Neural cell (in vitro differentiated cells): ENCODE results near the gene ZNF439. TPM values are rescaled to one million over a fixed set of nuclear protein-coding genes. Genes with fewer than 3 reads are reported as not detected.

Experiments used
- H2AFZ ChIP-seq: fragments of 200-600, 300-800 bp; sonication (generic), shearing (Covaris generic); 2 replicates; pipeline ENCODE4 v1.6.0; 2014; ENCODE audit warnings: low read depth, mild to moderate bottlenecking, antibody characterized with exemption, low read length, moderate library complexity
- H3F3A ChIP-seq: fragments of 200-600 bp; shearing (Covaris generic); 2 replicates; pipeline ENCODE4 v1.6.1; 2016; ENCODE audit warnings: mild to moderate bottlenecking, moderate library complexity, mixed read lengths, antibody characterized with exemption, low read length; ENCODE audit not compliant: insufficient read depth, poor library complexity, severe bottlenecking
- H3K27ac ChIP-seq: fragments of 200-600, 300-800 bp; sonication (generic), shearing (Covaris generic); 2 replicates; pipeline ENCODE4 v1.5.1; 2014; ENCODE audit warnings: mild to moderate bottlenecking, low read length, moderate library complexity
- H3K27me3 ChIP-seq: fragments of 300-800, 200-600 bp; sonication (generic), shearing (Covaris generic); 2 replicates; pipeline ENCODE4 v1.6.0; 2014; ENCODE audit warnings: mild to moderate bottlenecking, low read depth, low read length, moderate library complexity; ENCODE audit not compliant: insufficient read depth
- H3K36me3 ChIP-seq: fragments of 300-800, 200-600 bp; sonication (generic), shearing (Covaris generic); 2 replicates; pipeline ENCODE4 v1.5.1; 2014; ENCODE audit warnings: mild to moderate bottlenecking, antibody characterized with exemption, low read length, moderate library complexity; ENCODE audit not compliant: insufficient read depth
- H3K4me2 ChIP-seq: fragments of 300-800, 200-600 bp; sonication (generic), shearing (Covaris generic); 2 replicates; pipeline ENCODE4 v1.6.0; 2014; ENCODE audit warnings: mild to moderate bottlenecking, low read length
- H3K4me3 ChIP-seq: fragments of 300-800, 200-600 bp; sonication (generic), shearing (Covaris generic); 2 replicates; pipeline ENCODE4 v1.5.1; 2014; ENCODE audit warnings: mild to moderate bottlenecking, low read length, moderate library complexity
- H3K79me2 ChIP-seq: fragments of 200-600 bp; shearing (Covaris generic); replicated peaks from 2 replicates; pipeline ENCODE4 v1.6.0; 2014; ENCODE audit warnings: mild to moderate bottlenecking, low read length, moderate library complexity; ENCODE audit not compliant: insufficient read depth
- H3K9ac ChIP-seq: fragments of 300-800, 200-600 bp; sonication (generic), shearing (Covaris generic); 2 replicates; pipeline ENCODE4 v1.6.1; 2016; ENCODE audit warnings: mild to moderate bottlenecking, low read length, mixed read lengths
- H3K9me2 ChIP-seq: fragments of 200-600 bp; shearing (Covaris generic); 2 replicates; pipeline ENCODE4 v1.6.1; 2016; ENCODE audit warnings: mild to moderate bottlenecking, low read length, mixed read lengths; ENCODE audit not compliant: insufficient read depth
- H3K9me3 ChIP-seq: fragments of 200-600, 300-800 bp; sonication (generic), shearing (Covaris generic); 2 replicates; pipeline ENCODE4 v1.6.1; 2016; ENCODE audit warnings: mild to moderate bottlenecking, mixed run types, low read length, moderate library complexity, mixed read lengths
- H4K20me1 ChIP-seq: fragments of 200-600 bp; shearing (Covaris generic); 2 replicates; pipeline ENCODE4 v1.6.1; 2016; ENCODE audit warnings: mild to moderate bottlenecking, mixed run types; ENCODE audit not compliant: insufficient read depth
- CTCF ChIP-seq: fragments of 450-650 bp; IDR thresholded peaks from 2 replicates; pipeline ENCODE4 v1.5.1; 2014; ENCODE audit warnings: antibody characterized with exemption, mild to moderate bottlenecking, moderate library complexity; ENCODE audit not compliant: poor library complexity, severe bottlenecking
- EP300 ChIP-seq: fragments of 450-650 bp; conservative IDR thresholded peaks from 2 replicates; pipeline ENCODE4 v1.6.1; 2014; ENCODE audit warnings: antibody characterized with exemption, mild to moderate bottlenecking, moderate library complexity; ENCODE audit not compliant: poor library complexity, severe bottlenecking
- MXI1 ChIP-seq: fragments of 450-650 bp; conservative IDR thresholded peaks from 2 replicates; pipeline ENCODE4 v1.6.1; 2014; ENCODE audit warnings: antibody characterized with exemption, mild to moderate bottlenecking; ENCODE audit not compliant: poor library complexity, severe bottlenecking
- POLR2AphosphoS5 ChIP-seq: IDR thresholded peaks from 2 replicates; pipeline ENCODE4 v1.6.1; 2012
- REST ChIP-seq: IDR thresholded peaks from 2 replicates; pipeline ENCODE4 v1.6.1; 2012; ENCODE audit warnings: borderline replicate concordance
- TAF1 ChIP-seq: IDR thresholded peaks from 2 replicates; pipeline ENCODE4 v1.6.1; 2012; ENCODE audit warnings: low read depth
- polyA plus RNA-seq: library from polyadenylated mRNA; depleted of rRNA; stranded (reverse); fragments of >200 nt; gene quantifications from 2 replicates; pipeline ENCODE4 v1.2.3, GENCODE V29; 2014

Gene ZNF439
- polyA plus RNA-seq, 1 donor from 2014 or later, result 2.0 TPM

GRCh38 chr19:11807099-11807380, 41.5 kb upstream of the ZNF439 start:
- Histone ChIP-seq H3K9me2 (no peaks in the 10 kb centered on the region), H3K27ac (no peak overlapping the region), H2AFZ (no peak overlapping the region), H3K9me3 (peaks cover 29% of the 10 kb centered on the region), H3K36me3 (peaks cover 30% of the 10 kb centered on the region), H3K4me3 (no peak overlapping the region), H3K27me3 (no peaks in the 10 kb centered on the region), H3K9ac (no peak overlapping the region), H3K79me2 (peaks cover 12% of the 10 kb centered on the region), H3K4me2 (no peak overlapping the region), H3F3A (no peaks in the 10 kb centered on the region), H4K20me1 (no peaks in the 10 kb centered on the region)
- TF ChIP-seq CTCF (no peak), REST (no peak)

- Histone ChIP-seq H3F3A (no peaks in the 10 kb centered on the region), H3K4me2 (peak overlapping the region; percentile 56), H3K79me2 (peaks cover 2% of the 10 kb centered on the region), H2AFZ (peak overlapping the region; percentile 36), H3K9ac (peak overlapping the region; percentile 87), H3K9me3 (peaks cover 4% of the 10 kb centered on the region), H4K20me1 (no peaks in the 10 kb centered on the region), H3K27me3 (no peaks in the 10 kb centered on the region), H3K9me2 (no peaks in the 10 kb centered on the region), H3K36me3 (no peaks in the 10 kb centered on the region), H3K4me3 (peak overlapping the region; percentile 90), H3K27ac (peak overlapping the region; percentile 88)
- TF ChIP-seq TAF1 (no peak), POLR2AphosphoS5 (no peak), MXI1 (no peak), CTCF (no peak), EP300 (no peak)
These were observed 34.9 kb upstream of the ZNF439 start for GRCh38 chr19:11813703-11814028.
